AG04450 (cell line): ENCODE measurements around the gene GALT. TPM values are rescaled to one million over a fixed set of nuclear protein-coding genes. Genes with fewer than 3 reads are reported as not detected.

ENCODE experiments used
- CTCF ChIA-PET: fragments of 300-600, 350-600 bp; formaldehyde crosslinking; extraction: SDS; loops from one replicate; lab custom pipeline; 2022; ENCODE audit warnings: antibody characterized with exemption, inconsistent platforms; lab: Charles Lee
- POLR2A ChIA-PET: fragments of 350-600 bp; formaldehyde crosslinking; extraction: SDS; loops from one replicate; lab custom pipeline; 2021; ENCODE audit warnings: antibody characterized with exemption, inconsistent platforms; lab: Yijun Ruan, JAX
- DNase-seq: peaks from one replicate; pipeline ENCODE4 v3.0.0-alpha.2; 2011; ENCODE audit warnings: low read depth, low spot score
- H3K27ac ChIP-seq: one replicate; pipeline ENCODE4 v1.5.1; 2012; ENCODE audit warnings: low read depth, low read length, control low read depth
- H3K27me3 ChIP-seq: one replicate; pipeline ENCODE4 v1.6.0; 2012; ENCODE audit warnings: low read length; ENCODE audit not compliant: control insufficient read depth, insufficient read depth
- H3K4me3 ChIP-seq: 2 replicates; pipeline ENCODE4 v1.5.1; 2011; ENCODE audit warnings: mild to moderate bottlenecking, low read depth, low read length, control low read depth
- H3K9me3 ChIP-seq: 2 replicates; pipeline ENCODE4 v1.5.1; 2012; ENCODE audit warnings: low read length; ENCODE audit not compliant: control insufficient read depth, insufficient read depth
- polyA plus RNA-seq: library from polyadenylated mRNA; depleted of rRNA; stranded (reverse); fragments of >200 nt; gene quantifications from 2 replicates; pipeline ENCODE4 v1.2.3, GENCODE V29; 2011
- TF ChIP-seq, protein P1 (sequence below): IDR thresholded peaks from 2 replicates; pipeline ENCODE4 v1.5.1; 2011; ENCODE audit warnings: low read depth, low read length, control low read depth, inconsistent platforms

GALT gene
- polyA plus RNA-seq, 1 experiment, result 24.8 TPM

DNA sequence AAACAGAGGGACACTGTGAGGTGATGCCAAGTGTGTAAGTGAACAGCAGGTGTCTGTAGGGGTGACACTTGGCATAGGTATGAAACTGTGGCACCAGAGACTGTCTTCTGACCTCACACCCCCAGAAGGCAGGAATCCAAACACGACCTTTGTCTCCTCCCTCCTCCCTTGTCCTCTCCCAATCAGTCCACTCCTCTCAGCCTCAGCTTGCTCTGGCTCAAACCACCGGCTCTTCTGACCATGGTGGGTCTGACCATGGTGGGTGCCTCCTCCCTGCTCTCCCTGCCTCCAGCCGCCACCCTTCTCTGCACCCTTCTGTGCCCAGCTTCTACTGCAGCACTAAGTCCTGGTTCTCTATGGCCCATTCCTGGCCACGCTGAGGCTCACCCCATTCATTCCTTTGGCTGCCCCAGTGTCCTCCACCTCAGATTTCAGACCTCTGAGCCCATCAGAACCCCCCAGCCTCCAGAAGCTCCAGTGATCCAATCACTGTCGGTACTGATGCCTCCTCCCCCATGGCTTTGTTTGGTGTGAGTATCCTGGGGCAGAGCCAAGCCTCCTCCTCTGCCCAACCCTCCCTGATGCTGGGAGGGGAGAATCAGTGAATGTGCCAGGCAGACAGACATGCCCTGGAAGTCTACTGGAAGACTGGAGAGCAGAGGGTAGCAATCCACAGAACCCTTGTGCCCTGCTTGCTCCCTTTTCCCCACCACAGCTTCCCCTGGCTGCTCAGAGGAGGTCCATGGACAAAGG lies 15.9 kb upstream of the GALT start:
- no peak overlapping the region for H3K4me3 ChIP-seq
- DNase-seq, result no peak
- H3K27me3 ChIP-seq, result peaks cover 53% of the 10 kb centered on the region
- ChIA-PET CTCF (interaction anchor here (0.6 to 2.2 kb wide), 3 partner anchors 10 to 72 kb away, joined by 3 to 5 read pairs (median 3); partner anchors contain the start of gene DCTN3), POLR2A (no interaction called here)
- no peak overlapping the region for H3K27ac ChIP-seq
- H3K9me3 ChIP-seq, result no peaks in the 10 kb centered on the region
- TF ChIP-seq, protein P1, sequence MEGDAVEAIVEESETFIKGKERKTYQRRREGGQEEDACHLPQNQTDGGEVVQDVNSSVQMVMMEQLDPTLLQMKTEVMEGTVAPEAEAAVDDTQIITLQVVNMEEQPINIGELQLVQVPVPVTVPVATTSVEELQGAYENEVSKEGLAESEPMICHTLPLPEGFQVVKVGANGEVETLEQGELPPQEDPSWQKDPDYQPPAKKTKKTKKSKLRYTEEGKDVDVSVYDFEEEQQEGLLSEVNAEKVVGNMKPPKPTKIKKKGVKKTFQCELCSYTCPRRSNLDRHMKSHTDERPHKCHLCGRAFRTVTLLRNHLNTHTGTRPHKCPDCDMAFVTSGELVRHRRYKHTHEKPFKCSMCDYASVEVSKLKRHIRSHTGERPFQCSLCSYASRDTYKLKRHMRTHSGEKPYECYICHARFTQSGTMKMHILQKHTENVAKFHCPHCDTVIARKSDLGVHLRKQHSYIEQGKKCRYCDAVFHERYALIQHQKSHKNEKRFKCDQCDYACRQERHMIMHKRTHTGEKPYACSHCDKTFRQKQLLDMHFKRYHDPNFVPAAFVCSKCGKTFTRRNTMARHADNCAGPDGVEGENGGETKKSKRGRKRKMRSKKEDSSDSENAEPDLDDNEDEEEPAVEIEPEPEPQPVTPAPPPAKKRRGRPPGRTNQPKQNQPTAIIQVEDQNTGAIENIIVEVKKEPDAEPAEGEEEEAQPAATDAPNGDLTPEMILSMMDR, result no peak

DNA sequence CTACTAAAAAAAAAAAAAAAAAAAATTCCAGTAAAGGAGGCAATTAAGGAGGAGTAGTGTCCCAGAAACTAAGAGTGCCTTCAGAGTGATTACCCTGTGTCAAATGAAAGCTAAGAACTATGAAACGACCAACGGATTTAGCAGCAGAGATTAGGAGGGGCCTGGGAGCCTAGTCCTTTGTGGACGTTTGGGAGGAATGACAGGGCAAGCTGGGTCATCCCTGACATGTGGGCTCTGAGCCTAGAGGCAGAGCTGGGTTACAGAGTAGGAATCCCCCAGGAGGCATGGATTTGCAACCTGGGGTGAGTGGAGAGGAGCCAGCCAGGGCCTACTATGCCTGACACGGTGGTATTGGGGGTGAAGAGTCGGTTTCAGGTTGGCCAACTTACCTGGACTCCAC lies 13.3 kb upstream of the GALT start:
- H3K27me3 ChIP-seq, result peaks cover 28% of the 10 kb centered on the region
- ChIA-PET CTCF (interaction anchor here (0.5 to 4.0 kb wide), 17 partner anchors 8 to 525 kb away, joined by 3 to 111 read pairs (median 7); partner anchors contain the start of genes DCTN3, GALT and RPP25L), POLR2A (interaction anchor here (2.2 kb wide), 1 partner anchor 13 kb away, joined by 15 read pairs; the partner anchor contains the start of gene DCTN3)
- TF ChIP-seq, protein P1, result no peak
- H3K27ac ChIP-seq, result no peak overlapping the region
- no peak overlapping the region for H3K4me3 ChIP-seq
- H3K9me3 ChIP-seq, result no peaks in the 10 kb centered on the region; the same call in 1 of the 2 replicates
- no peak for DNase-seq

DNA sequence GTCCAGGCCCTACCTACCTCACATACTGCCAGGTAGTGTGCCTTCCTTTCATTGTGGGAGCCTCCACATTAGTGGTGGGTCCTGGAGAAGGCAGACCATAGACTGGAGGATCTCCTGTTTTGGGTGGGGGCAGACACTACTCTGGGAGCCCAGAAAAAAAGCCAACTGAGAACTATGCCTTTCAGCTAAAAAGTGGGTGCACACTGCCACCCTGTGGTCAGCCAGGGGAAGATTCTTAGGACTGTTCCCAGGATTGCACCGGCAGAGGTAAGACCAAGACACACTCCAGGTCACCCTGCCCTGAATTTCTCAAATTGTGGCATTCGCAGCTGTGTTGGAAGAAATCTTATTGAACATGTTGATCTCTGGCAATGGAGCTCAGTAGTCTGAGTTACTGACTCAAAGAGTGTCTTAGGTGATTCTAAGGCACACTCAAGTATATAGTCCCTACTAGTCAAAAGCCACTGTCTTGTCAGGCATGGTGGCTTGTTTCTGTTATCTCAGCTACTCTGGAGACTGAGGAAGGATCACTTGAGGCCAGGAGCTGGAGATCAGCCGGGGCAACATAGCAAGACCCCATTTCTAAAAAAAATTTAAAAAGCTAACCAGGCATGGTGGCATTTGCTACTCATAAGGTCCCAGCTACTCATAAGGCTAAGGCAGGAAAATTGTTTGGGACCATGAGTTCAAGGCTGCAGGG lies 12.5 kb upstream of the GALT start:
- no peak for DNase-seq
- Histone ChIP-seq H3K9me3 (no peaks in the 10 kb centered on the region; the same call in 1 of the 2 replicates), H3K27me3 (peaks cover 22% of the 10 kb centered on the region), H3K27ac (no peak overlapping the region), H3K4me3 (no peak overlapping the region)
- ChIA-PET CTCF (interaction anchor here (0.5 to 4.0 kb wide), 26 partner anchors 9 to 524 kb away, joined by 3 to 111 read pairs (median 4); partner anchors contain the start of genes DCTN3, GALT, IL11RA and MYORG), POLR2A (interaction anchor here (2.2 kb wide), 1 partner anchor 14 kb away, joined by 15 read pairs; the partner anchor contains the start of gene DCTN3)
- TF ChIP-seq, protein P1, result peak; percentile 86

- ChIA-PET CTCF (interaction anchor here (0.5 to 4.0 kb wide), 25 partner anchors 9 to 446 kb away, joined by 3 to 111 read pairs (median 5); partner anchors contain the start of genes DCTN3, GALT, IL11RA and MYORG), POLR2A (interaction anchor here (2.2 kb wide), 1 partner anchor 15 kb away, joined by 15 read pairs; the partner anchor contains the start of gene DCTN3)
- no peaks in the 10 kb centered on the region; the same call in 1 of the 2 replicates for H3K9me3 ChIP-seq
- peaks cover 15% of the 10 kb centered on the region for H3K27me3 ChIP-seq
- no peak overlapping the region for H3K4me3 ChIP-seq
- TF ChIP-seq, protein P1, result no peak
- no peak overlapping the region for H3K27ac ChIP-seq
- no peak for DNase-seq
Measured at GRCh38 chr9:34634551-34635248, 11.8 kb upstream of the GALT start.
